ENCODE results near the gene ADAP1. TPM values are rescaled to one million over a fixed set of nuclear protein-coding genes. Genes with fewer than 3 reads are reported as not detected.
A peak's percentile ranks its signal among the peaks of the same experiment; 100 is the strongest.
"Not testable (repeated sequence)": the region's sequence is repeated elsewhere in the genome, so short reads cannot be mapped to it uniquely, and the experiment has no call there.

ADAP1 gene
- total RNA-seq, 4 donors from 2014 or later, result 44.8 to 106 (median 60.1) TPM

GRCh38 chr7:909358-910329, 44.8 kb downstream of the ADAP1 start:
- ATAC-seq, result peak; percentile 70
- peaks cover 0 to 3% of the 10 kb centered on the region in 2 donors for H3K36me3 ChIP-seq
- H3K27me3 ChIP-seq, result no peaks in the 10 kb centered on the region
- peak overlapping the region in 3 of 4 donors; percentile 69 to 79 (median 74) for H3K27ac ChIP-seq
- H3K4me1 ChIP-seq, result peaks cover 0 to 31% (median 0%) of the 10 kb centered on the region in 3 donors
- H3K4me3 ChIP-seq, result peak overlapping the region in 1 of 2 donors; percentile 47
- TF ChIP-seq POLR2A (IDR thresholded peaks at IDR 0.05) (no peak), POLR2AphosphoS5 (IDR thresholded peaks at IDR 0.05) (peak; percentile 32), CTCF (IDR thresholded peaks at IDR 0.05) (no peak), EP300 (IDR thresholded peaks at IDR 0.05) (no peak)
- H3K9me3 ChIP-seq, result no peaks in the 10 kb centered on the region
- WGBS, 2 donors (ENCODE audit: low coverage in 1 of 2), result 69% methylated on average over 8 of the region's 58 CpGs; no CpG with 5 or more reads in 1 of the 2 donors

GRCh38 chr7:908591-909357, 45.7 kb downstream of the ADAP1 start:
- Histone ChIP-seq H3K36me3 (peaks cover 0 to 11% of the 10 kb centered on the region in 2 donors), H3K4me3 (peak overlapping the region in 1 of 2 donors; percentile 47), H3K4me1 (peaks cover 0 to 32% (median 0%) of the 10 kb centered on the region in 3 donors), H3K27ac (peak overlapping the region in 2 of 4 donors; percentile 74 to 79)
- 100% methylated on average over 1 of the region's 73 CpGs; no CpG with 5 or more reads in 1 of the 2 donors for WGBS, 2 donors (ENCODE audit: low coverage in 1 of 2)
- H3K9me3 ChIP-seq, H3K27me3 ChIP-seq: not testable (repeated sequence)
- ATAC-seq, result peak; percentile 75
- peak in 3 of 4 experiments; percentile 80 to 91 (median 91) for TF ChIP-seq CTCF (IDR thresholded peaks at IDR 0.05)

DNA sequence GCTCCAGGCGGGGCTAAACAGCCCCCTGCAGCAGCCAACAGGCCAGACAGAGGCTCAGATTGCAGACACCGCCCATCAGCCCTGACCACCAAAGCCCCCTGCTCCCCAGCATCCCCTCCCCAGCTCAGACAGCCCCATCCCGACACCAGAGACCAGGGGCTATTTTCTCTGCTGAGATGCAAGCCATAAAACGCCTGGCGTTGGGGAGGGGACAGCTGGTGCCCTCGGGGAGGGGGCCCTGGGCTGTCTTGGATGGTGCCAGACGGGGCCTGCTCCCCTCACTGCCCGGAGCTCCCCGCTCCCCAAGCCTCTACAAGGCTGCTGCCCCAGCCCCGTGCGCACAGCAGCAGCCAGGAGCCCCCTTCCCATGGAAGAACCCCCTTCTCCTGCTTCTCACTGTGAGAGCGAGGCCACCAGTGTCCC, 46.3 kb downstream of the ADAP1 start:
- H3K36me3 ChIP-seq, result peaks cover 0 to 17% of the 10 kb centered on the region in 2 donors
- peaks cover 0 to 32% (median 0%) of the 10 kb centered on the region in 3 donors for H3K4me1 ChIP-seq
- ATAC-seq, result no peak
- peak overlapping the region in 2 of 4 donors; percentile 74 to 79 for H3K27ac ChIP-seq
- no peak overlapping the region for H3K4me3 ChIP-seq
- TF ChIP-seq EP300 (IDR thresholded peaks at IDR 0.05), result no peak
- no peak for TF ChIP-seq POLR2A (IDR thresholded peaks at IDR 0.05)
- no peak for TF ChIP-seq POLR2AphosphoS5 (IDR thresholded peaks at IDR 0.05)
- TF ChIP-seq CTCF (IDR thresholded peaks at IDR 0.05), result no peak
- no peaks in the 10 kb centered on the region for H3K9me3 ChIP-seq
- 100% methylated on average over 3 of the region's 12 CpGs; no CpG with 5 or more reads in 1 of the 2 donors for WGBS, 2 donors (ENCODE audit: low coverage in 1 of 2)
- no peaks in the 10 kb centered on the region for H3K27me3 ChIP-seq

DNA sequence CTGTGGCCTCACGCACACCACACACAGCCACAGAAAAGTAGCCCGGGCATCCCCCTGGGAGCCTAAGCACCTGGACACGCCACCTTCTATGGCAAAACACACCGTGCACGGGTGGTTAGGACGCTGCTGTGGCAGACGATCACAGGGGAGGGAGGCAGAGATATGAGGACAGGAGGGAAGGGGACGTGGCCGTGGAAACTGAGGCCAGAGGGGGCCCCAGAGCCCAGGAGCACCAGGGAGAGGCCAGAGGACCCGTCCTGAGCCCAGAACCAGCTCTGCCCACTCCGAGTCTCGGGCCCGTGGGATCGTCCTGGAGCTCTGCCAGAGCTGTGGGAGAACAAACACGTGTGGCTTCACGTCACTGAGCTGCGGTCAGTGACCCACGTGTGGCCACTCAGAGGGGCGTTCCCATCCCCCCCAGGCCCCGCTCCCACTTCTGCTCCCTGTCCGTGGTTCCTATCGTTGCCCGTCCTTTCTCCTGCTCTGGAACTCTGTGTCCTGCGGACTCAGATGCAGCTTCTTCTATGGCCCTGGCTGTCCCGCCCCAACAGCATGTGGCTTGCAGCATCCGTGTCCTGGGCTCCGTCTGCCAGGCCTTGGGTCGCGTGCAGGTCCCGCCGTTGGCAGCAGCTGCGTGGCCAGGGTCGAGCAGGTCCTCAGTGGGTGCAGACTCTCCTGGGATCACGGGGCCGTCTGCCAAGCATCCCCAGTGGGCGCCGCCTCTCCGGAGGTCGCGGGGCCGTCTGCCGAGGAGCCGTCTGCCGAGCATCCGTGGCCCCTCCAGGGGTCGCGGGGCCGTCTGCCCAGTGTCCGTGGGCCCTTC, 47.1 kb downstream of the ADAP1 start:
- H3K27me3 ChIP-seq, result no peaks in the 10 kb centered on the region
- peak overlapping the region in 1 of 4 donors; percentile 79 for H3K27ac ChIP-seq
- TF ChIP-seq CTCF (IDR thresholded peaks at IDR 0.05) (no peak), POLR2A (IDR thresholded peaks at IDR 0.05) (no peak), EP300 (IDR thresholded peaks at IDR 0.05) (no peak), POLR2AphosphoS5 (IDR thresholded peaks at IDR 0.05) (no peak)
- H3K4me1 ChIP-seq, result peaks cover 0 to 32% (median 0%) of the 10 kb centered on the region in 3 donors
- ATAC-seq, result peak; percentile 10
- peaks cover 0 to 22% of the 10 kb centered on the region in 2 donors for H3K36me3 ChIP-seq
- H3K9me3 ChIP-seq, result no peaks in the 10 kb centered on the region
- H3K4me3 ChIP-seq, result no peak overlapping the region
- WGBS, 2 donors (ENCODE audit: low coverage in 1 of 2), result 77% methylated on average over 5 to 11 of the region's 49 CpGs

All from gastroesophageal sphincter (tissue), 4 donors.